ENCODE measurements around the gene LYSMD1.
A peak's percentile ranks its signal among the peaks of the same experiment; 100 is the strongest.
"Not testable (repeated sequence)": the region's sequence is repeated elsewhere in the genome, so short reads cannot be mapped to it uniquely, and the experiment has no call there.

The LYSMD1 gene

DNA sequence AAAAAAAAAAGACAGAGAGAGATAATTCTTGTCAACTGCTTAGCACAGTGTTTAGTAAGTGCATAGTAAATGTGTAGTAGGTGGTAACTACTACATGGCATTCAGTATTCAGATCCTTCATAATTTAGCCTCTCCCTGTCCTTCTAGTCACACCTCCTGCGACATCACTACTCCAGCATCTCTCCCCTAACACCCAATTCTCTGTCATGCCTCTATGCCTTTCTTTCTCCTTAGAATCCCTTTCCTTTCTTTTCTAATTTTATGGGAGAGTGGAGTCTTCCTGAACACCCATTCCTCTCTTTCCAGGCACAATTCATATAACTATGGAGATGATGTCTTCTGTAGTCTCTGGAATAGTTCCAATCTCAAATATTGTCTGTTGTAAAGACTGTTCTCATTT, 28.2 kb upstream of the LYSMD1 start:
- peak in 1 of 2 experiments; percentile 36 for DNase-seq (ENCODE audit: low read depth in 1 of 2, low spot score in 1 of 2)
- no peak for TF ChIP-seq JUND (IDR thresholded peaks at IDR 0.05; ENCODE audit: low read depth)
- in situ Hi-C loops (cut with HindIII; ENCODE audit: low pct_unique_long_range_greater_than_20kb, low sequenced_read_pairs) = no loop called here

DNA sequence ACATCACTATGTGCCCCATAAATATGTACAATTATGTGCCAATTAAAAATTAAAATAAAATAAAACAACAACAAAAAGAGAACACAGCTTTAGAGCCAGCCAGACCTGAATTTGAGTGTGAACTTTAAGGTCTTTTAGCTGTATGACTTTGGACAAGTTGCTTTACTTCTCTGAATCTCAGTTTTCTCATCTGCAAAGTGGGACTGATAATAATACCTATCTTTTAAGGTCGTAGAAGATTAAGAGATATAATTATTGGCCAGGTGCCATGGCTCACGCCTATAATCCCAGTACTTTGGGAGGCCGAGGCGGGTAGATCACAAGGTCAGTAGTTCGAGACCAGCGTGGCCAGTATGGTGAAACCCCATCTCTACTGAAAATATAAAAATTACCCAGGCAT, 27.6 kb upstream of the LYSMD1 start:
- DNase-seq (ENCODE audit: low read depth in 1 of 2, low spot score in 1 of 2) = no peak
- TF ChIP-seq JUND (IDR thresholded peaks at IDR 0.05; ENCODE audit: low read depth) = no peak
- in situ Hi-C loops (cut with HindIII; ENCODE audit: low pct_unique_long_range_greater_than_20kb, low sequenced_read_pairs) = no loop called here

DNA sequence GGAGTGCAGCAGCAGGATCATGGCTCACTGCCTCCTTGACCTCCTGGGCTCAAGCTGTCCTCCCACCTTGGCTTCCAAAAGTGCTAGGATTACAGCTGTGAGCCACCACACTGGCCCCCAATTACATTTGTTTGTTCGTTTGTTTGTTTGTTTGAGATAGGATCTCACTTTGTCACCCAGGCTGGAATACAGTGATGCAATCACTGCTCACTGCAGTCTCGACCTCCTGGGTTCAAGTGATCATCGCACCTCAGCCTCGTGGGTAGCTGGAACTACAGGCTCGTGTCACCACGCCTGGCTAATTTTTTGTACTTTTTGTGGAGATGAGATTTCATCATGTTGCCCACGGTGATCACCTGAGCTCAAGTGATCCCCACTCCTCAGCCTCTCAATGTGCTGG, 26.3 kb upstream of the LYSMD1 start:
- DNase-seq (ENCODE audit: low read depth in 1 of 2, low spot score in 1 of 2) = peak in 1 of 2 experiments; percentile 37
- in situ Hi-C loops (cut with HindIII; ENCODE audit: low pct_unique_long_range_greater_than_20kb, low sequenced_read_pairs) = no loop called here
- TF ChIP-seq JUND (IDR thresholded peaks at IDR 0.05; ENCODE audit: low read depth) = no peak

DNA sequence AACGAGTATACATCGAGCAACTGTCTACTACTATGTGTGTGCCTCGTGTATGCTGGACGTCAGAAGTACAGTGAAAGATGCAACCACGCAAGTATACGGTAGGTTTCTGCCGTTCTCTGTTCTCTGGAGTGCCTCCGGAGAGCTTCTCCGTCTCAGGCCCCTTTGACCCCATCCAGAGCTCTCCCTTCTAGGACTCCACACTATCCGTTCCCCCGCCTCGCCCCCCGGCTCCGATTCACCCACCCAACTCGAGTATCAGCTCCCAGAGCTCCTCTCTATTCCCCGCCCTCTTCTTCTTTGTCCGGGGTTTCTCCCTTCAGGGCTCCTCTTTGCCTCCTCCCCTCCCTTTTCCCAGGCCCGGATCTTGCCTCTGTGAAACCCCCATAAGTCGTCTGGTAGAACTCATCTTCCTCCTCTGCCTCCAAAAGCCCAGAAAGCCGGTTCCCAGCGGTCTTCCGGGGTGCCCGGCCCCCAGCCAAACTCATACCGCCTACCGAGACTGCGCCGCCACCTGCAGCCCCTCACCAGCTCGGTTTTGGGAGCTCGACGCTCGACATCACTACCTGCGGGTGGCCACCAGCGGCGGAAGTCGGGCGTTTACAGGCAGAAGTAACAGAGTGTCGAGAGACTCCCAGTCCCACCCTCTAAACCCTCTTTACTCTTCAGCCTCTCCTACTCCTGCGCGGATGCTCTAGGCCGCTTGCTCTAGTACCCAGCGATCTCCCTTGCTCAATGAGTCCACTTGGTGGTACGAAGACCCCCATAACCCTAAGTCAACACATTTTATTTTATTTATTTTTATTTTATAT, 24.1 kb upstream of the LYSMD1 start, which contains the start of gene VPS72:
Gene VPS72 (minus strand): TSS at position 561 of the 809 bp plus-strand sequence. CDS start 76 bp downstream, at position 485.
- peak; percentile 82 to 93 for DNase-seq (ENCODE audit: low read depth in 1 of 2, low spot score in 1 of 2)
- no peak for TF ChIP-seq JUND (IDR thresholded peaks at IDR 0.05; ENCODE audit: low read depth)
- in situ Hi-C loops (cut with HindIII; ENCODE audit: low pct_unique_long_range_greater_than_20kb, low sequenced_read_pairs) = no loop called here

DNA sequence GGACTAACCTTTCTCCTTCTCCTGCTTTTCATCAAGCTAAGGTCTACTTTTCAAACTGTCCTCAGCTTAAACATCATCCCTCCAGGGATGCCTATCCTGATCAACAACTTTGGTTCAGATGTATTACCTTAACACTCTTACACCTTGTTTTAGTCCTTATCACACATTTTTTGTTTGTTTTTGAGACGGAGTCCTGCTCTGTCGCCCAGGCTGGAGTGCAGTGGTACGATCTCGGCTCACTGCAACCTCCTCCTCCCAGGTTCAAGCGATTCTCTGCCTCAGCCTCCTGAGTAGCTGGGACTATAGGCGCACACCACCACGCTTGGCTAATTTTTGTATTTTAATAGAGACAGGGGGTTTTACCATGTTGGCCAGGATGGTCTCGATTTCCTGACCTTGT, 23.0 kb upstream of the LYSMD1 start:
- DNase-seq (ENCODE audit: low read depth in 1 of 2, low spot score in 1 of 2); in situ Hi-C loops (cut with HindIII; ENCODE audit: low pct_unique_long_range_greater_than_20kb, low sequenced_read_pairs): not testable (repeated sequence)

DNA sequence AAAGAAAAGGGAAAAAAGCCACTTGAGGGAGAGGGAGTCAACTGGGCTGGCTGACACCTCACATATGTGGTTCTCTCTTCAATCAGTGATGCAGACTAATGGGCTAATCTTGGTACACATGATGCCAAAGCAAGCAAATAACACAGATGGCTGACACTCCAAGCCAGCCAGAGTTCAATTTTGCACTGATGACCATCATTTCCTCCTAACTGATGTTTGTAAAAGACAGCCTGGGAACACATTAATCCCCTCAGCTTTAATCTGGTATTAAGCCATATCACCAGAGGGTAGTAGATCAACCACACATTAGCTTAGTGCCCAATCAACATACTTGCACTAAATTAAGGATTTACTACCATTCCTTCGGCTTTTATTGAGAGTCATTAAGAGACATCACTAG, 21.5 kb upstream of the LYSMD1 start:
- in situ Hi-C loops (cut with HindIII; ENCODE audit: low pct_unique_long_range_greater_than_20kb, low sequenced_read_pairs) = no loop called here
- no peak for DNase-seq (ENCODE audit: low read depth in 1 of 2, low spot score in 1 of 2)
- no peak for TF ChIP-seq JUND (IDR thresholded peaks at IDR 0.05; ENCODE audit: low read depth)

DNA sequence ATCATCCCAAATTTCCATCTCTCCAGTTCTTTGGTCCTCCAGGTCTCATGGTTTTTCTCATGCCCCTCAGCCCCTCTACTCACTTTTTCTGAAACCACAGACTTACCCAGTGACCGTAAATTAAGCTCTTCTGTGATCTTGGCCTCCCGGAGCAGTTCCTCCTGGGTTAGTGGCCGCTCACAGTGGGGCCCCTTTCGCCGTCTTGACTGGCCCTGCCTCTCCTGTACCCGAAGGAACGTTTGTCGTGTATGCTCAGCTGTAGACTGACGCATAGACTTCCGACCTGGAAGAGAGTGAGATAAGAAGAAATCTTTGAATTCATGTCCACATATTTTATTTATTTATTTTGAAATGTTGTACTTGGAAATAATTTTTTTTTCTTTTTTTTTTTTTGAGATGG, 18.5 kb upstream of the LYSMD1 start:
- DNase-seq (ENCODE audit: low read depth in 1 of 2, low spot score in 1 of 2) = no peak
- in situ Hi-C loops (cut with HindIII; ENCODE audit: low pct_unique_long_range_greater_than_20kb, low sequenced_read_pairs) = no loop called here
- no peak for TF ChIP-seq JUND (IDR thresholded peaks at IDR 0.05; ENCODE audit: low read depth)

DNA sequence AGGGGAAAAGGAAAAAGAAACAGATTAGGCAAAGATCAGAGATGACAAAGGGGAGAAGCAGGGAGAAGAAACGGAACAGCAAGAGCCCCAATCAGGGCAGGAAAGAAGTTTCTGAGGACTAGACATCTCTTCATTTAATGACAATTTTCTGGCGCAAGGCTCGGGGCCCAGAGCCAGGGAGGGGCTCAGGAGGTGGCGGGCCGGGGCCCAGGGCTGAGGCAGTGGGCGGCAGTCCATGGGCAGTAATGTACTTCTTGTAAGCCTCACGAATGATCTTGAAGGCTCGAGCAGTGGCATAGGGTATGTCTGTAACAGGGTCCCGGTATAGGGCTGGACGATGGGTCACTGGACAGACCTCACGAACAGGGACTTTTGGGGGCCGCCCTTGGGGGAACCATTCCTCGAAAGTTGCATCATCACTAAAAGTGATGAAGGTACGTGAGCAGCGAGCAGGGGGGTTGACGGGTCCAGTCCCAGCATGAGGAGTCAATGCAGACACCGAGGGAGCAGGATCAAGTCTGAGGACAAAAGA, 10.9 kb upstream of the LYSMD1 start:
- in situ Hi-C loops (cut with HindIII; ENCODE audit: low pct_unique_long_range_greater_than_20kb, low sequenced_read_pairs) = no loop called here
- DNase-seq (ENCODE audit: low read depth in 1 of 2, low spot score in 1 of 2) = no peak
- TF ChIP-seq JUND (IDR thresholded peaks at IDR 0.05; ENCODE audit: low read depth) = no peak

DNA sequence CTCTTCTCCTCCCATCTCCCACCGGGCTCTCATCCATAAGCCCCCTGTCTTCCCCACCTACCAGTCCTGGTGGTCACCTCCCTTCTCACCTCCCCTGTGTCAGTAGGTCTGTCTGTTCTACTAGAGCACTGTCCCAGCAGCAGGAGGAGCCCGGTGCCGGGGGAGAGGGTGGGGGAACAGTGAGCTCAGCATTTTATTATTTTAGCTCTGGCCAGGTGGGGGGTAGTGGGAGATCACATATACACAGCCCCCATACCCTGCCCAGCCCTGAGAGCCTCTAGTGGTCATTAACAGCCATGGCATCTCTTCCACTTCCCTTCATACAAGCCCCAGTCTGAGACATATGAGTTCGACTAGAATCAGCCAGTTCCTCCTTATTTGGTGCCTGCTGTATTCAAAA, 10.2 kb upstream of the LYSMD1 start, which contains the start of gene TMOD4:
Gene TMOD4 (minus strand): TSS at position 119 of the 400 bp plus-strand sequence. CDS start 1,106 bp downstream, outside the sequence.
- TF ChIP-seq JUND (IDR thresholded peaks at IDR 0.05; ENCODE audit: low read depth) = no peak
- no peak for DNase-seq (ENCODE audit: low read depth in 1 of 2, low spot score in 1 of 2)
- in situ Hi-C loops (cut with HindIII; ENCODE audit: low pct_unique_long_range_greater_than_20kb, low sequenced_read_pairs) = no loop called here

DNA sequence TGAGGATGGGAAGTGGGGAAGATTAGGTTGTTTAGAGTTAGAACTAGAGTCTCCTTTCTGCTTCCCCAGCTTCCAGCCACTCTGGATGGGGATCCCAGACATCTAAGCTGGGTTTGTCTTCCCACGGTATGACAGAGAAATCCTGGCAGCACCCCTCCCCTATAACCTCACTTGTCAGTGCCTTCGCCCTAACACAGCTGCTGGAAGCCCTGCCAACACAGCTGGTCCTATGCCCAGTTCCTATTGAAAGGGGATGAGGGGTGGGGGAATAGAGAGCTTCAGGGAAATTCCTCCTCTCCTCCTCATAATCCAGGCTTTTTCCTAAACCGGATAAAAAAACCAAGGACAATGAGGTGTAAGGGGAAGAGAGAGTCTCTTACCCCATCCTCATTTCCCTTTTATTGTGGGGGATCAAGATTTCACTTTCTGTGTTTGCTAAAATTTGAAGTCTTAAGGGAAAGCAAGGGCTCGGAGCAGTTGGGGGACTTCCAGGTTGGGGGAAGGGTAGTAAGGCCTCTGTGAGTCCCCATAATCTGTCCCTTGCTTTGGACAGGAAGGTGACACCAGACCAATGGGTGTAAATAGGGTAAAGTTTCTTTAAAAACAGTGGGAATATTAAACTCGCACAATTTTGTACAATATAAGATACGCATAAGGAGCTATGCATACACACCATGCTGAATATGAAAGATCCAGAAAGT, 9.5 kb upstream of the LYSMD1 start:
- DNase-seq (ENCODE audit: low read depth in 1 of 2, low spot score in 1 of 2) = no peak
- in situ Hi-C loops (cut with HindIII; ENCODE audit: low pct_unique_long_range_greater_than_20kb, low sequenced_read_pairs) = no loop called here
- no peak for TF ChIP-seq JUND (IDR thresholded peaks at IDR 0.05; ENCODE audit: low read depth)

DNA sequence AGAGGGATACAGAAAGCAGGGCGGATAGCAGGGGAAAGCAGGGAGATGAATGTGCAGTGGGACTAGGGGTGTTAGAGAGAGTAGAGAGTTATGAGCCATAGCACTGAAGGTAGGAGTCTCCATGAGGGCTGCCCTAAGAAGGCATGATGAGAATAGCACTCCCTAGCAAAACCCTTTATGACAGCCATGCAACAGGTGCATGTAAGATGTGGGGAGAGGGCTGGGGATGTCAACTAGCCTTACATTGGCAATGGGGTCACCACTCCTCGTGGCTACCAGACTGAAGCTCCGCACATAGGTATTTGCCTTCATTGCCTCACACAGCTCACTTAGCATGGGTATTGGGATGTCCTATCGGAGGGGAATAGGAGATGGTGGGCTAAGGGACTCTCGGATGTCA, 5.5 kb upstream of the LYSMD1 start:
- no peak for DNase-seq (ENCODE audit: low read depth in 1 of 2, low spot score in 1 of 2)
- in situ Hi-C loops (cut with HindIII; ENCODE audit: low pct_unique_long_range_greater_than_20kb, low sequenced_read_pairs) = no loop called here
- TF ChIP-seq JUND (IDR thresholded peaks at IDR 0.05; ENCODE audit: low read depth) = no peak

DNA sequence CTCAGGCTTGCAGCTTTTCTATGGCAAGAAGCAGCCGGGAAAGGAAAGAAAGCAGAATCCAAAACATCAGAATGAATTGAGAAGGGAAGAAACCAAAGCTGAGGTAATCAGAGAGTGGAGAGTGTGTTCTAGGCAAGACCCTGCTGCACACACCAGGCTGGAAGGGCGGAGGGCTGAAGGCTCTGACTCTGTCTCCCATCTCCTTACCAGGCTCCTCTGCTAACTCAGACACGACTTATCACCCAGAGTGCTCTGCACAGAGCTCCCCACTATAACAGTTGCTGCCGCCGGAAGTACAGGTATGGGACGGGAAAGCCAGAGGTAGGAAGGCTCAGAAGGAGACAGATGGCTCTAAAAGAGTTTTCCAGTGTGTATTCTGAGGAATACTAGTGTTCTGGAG, 1.4 kb upstream of the LYSMD1 start:
- TF ChIP-seq JUND (IDR thresholded peaks at IDR 0.05; ENCODE audit: low read depth) = no peak
- DNase-seq (ENCODE audit: low read depth in 1 of 2, low spot score in 1 of 2) = no peak
- in situ Hi-C loops (cut with HindIII; ENCODE audit: low pct_unique_long_range_greater_than_20kb, low sequenced_read_pairs) = no loop called here

DNA sequence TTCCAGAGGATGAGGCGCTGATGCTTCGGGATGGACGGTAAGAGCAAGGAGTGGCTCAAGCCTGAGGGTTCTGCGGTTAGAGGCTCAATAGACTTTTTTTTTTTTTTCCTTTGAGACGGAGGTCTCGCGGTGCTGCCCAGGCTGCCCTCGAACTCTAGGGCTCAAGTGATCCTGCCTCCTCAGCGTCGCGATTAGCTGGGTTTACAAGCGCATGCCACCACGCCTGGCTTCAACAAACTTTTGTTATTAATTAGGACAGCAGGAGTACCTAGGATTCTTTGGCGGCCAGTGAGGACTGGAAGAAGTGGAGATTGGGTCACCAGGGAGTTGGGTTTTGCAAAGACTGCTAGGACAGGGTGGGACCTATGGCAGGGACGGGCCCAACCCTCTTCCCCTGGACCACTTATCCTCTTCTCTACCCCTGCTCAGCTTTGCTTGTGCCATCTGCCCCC, 829 bp upstream of the LYSMD1 start:
- DNase-seq (ENCODE audit: low read depth in 1 of 2, low spot score in 1 of 2) = peak in 1 of 2 experiments; percentile 30
- in situ Hi-C loops (cut with HindIII; ENCODE audit: low pct_unique_long_range_greater_than_20kb, low sequenced_read_pairs) = no loop called here
- no peak for TF ChIP-seq JUND (IDR thresholded peaks at IDR 0.05; ENCODE audit: low read depth)
